HepG2 (cell line): Measurements from ENCODE around the gene PRCD. TPM values are rescaled to one million over a fixed set of nuclear protein-coding genes. Genes with fewer than 3 reads are reported as not detected.

Experiments used
- CBX5 ChIP-seq: sonication (generic); formaldehyde crosslinking; IDR thresholded peaks from 2 replicates; pipeline ENCODE4 v1.4.0; 2020; ENCODE audit warnings: missing genetic modification reagents, borderline replicate concordance
- CREB3 ChIP-seq: sonication (generic); formaldehyde crosslinking; IDR thresholded peaks from 2 replicates; pipeline ENCODE4 v1.5.0; 2020; ENCODE audit warnings: missing genetic modification reagents
- HNF1B ChIP-seq: sonication (generic); formaldehyde crosslinking; IDR thresholded peaks from 2 replicates; pipeline ENCODE4 v1.5.1; 2020; ENCODE audit warnings: mild to moderate bottlenecking, moderate library complexity, missing genetic modification reagents
- IRX3 ChIP-seq: sonication (generic); formaldehyde crosslinking; IDR thresholded peaks from 2 replicates; pipeline ENCODE4 v1.8.1; 2023; ENCODE audit warnings: mild to moderate bottlenecking, low read depth, missing genetic modification reagents, borderline replicate concordance
- KDM2A ChIP-seq: sonication (generic); formaldehyde crosslinking; IDR thresholded peaks from 2 replicates; pipeline ENCODE4 v1.4.0; 2020; ENCODE audit warnings: low read depth, missing genetic modification reagents, borderline replicate concordance
- KDM4B ChIP-seq: sonication (generic); formaldehyde crosslinking; IDR thresholded peaks from 2 replicates; pipeline ENCODE4 v1.4.0; 2020; ENCODE audit warnings: missing genetic modification reagents
- MAX ChIP-seq: IDR thresholded peaks from 2 replicates; pipeline ENCODE4 v1.6.1; 2012; ENCODE audit warnings: inconsistent platforms
- NR2C2 ChIP-seq: sonication (generic); formaldehyde crosslinking; IDR thresholded peaks from 2 replicates; pipeline ENCODE4 v1.4.0; 2020; ENCODE audit warnings: missing genetic modification reagents, mild to moderate bottlenecking, moderate library complexity, borderline replicate concordance
- PAXIP1 ChIP-seq: sonication (generic); formaldehyde crosslinking; conservative IDR thresholded peaks from 2 replicates; pipeline ENCODE4 v1.4.0; 2020; ENCODE audit warnings: mild to moderate bottlenecking, missing genetic modification reagents, moderate library complexity
- PLSCR1 ChIP-seq: sonication (generic); formaldehyde crosslinking; IDR thresholded peaks from 2 replicates; pipeline ENCODE4 v1.5.0; 2020; ENCODE audit warnings: missing genetic modification reagents, mild to moderate bottlenecking, borderline replicate concordance
- SATB2 ChIP-seq: sonication (generic); formaldehyde crosslinking; IDR thresholded peaks from 2 replicates; pipeline ENCODE4 v1.5.0; 2020; ENCODE audit warnings: missing genetic modification reagents
- SP5 ChIP-seq: IDR thresholded peaks from 2 replicates; pipeline ENCODE4 v1.6.1; 2016; ENCODE audit warnings: low read depth, borderline replicate concordance
- TAF1 ChIP-seq: sonication (generic); formaldehyde crosslinking; IDR thresholded peaks from 2 replicates; pipeline ENCODE4 v1.4.0; 2020; ENCODE audit warnings: missing genetic modification reagents
- TERF1 ChIP-seq: sonication (generic); formaldehyde crosslinking; IDR thresholded peaks from 2 replicates; pipeline ENCODE4 v1.8.0; 2022; ENCODE audit warnings: mild to moderate bottlenecking, missing genetic modification reagents, moderate library complexity
- ZFP82 ChIP-seq: sonication (generic); formaldehyde crosslinking; IDR thresholded peaks from 2 replicates; pipeline ENCODE4 v1.5.1; 2020; ENCODE audit warnings: mild to moderate bottlenecking, missing genetic modification reagents, borderline replicate concordance
- ZNF891 ChIP-seq: sonication (generic); formaldehyde crosslinking; IDR thresholded peaks from 2 replicates; pipeline ENCODE4 v1.5.0; 2020; ENCODE audit warnings: mild to moderate bottlenecking, missing genetic modification reagents
- ZUFSP ChIP-seq: sonication (generic); formaldehyde crosslinking; IDR thresholded peaks from 2 replicates; pipeline ENCODE4 v1.9.0; 2021; ENCODE audit warnings: missing genetic modification reagents, mild to moderate bottlenecking, borderline replicate concordance
- polyA plus RNA-seq, 8 experiments: library from polyadenylated mRNA; depleted of rRNA in 3 of 8; stranded (reverse) in 7 of 8; unstranded in 1 of 8; fragments of >200 nt; fragmentation: Illumina TruSeq in 4 of 8; extraction: Trizol in 4 of 8; gene quantifications; 2 replicates each; pipeline versions ENCODE4 v1.2.1 to v1.2.3, GENCODE V29; 2011 to 2016; ENCODE audit warnings: low read depth in 4 of 8, missing spikeins in 1 of 8, mixed read lengths in 1 of 8; ENCODE audit not compliant: insufficient read depth in 1 of 8
- total RNA-seq, 5 experiments: library from RNA; depleted of rRNA; stranded (reverse); fragments of >200 nt; fragmentation: Illumina TruSeq; extraction: Trizol; gene quantifications; 2 replicates each; pipeline ENCODE4 v1.2.3, GENCODE V29; 2016; ENCODE audit warnings: low read depth in 1 of 5

Gene PRCD
- total and polyA plus RNA-seq, 2 of the 13 experiments (the other 11 are each of a cell fraction or from before 2014, with no cell fraction given): 0.51 TPM; not detected in 1

GRCh38 chr17:76523084-76524037, 16.5 kb upstream of the PRCD start (continued):
- TF ChIP-seq SP5 (peak; percentile 45; the same call in 1 of the 2 replicates), HNF1B (CRISPR knock-in tag) (peak; percentile 57), CREB3 (CRISPR knock-in tag) (no peak), PAXIP1 (peak; percentile 23; the same call in 1 of the 2 replicates), ZFP82 (no peak), PLSCR1 (CRISPR knock-in tag) (no peak), CBX5 (peak; percentile 81; the same call in 1 of the 2 replicates), ZUFSP (CRISPR knock-in tag) (no peak), KDM2A (CRISPR knock-in tag) (peak; percentile 94), SATB2 (CRISPR knock-in tag) (no peak), IRX3 (no peak), TERF1 (CRISPR knock-in tag) (no peak), NR2C2 (CRISPR knock-in tag) (0 out of 2 replicates have a peak, but pooled peaks have one; percentile 13), TAF1 (no peak), ZNF891 (no peak; the same call in 1 of the 2 replicates), KDM4B (CRISPR knock-in tag) (0 out of 2 replicates have a peak, but pooled peaks have one; percentile 44), MAX (peak; percentile 75; the same call in 1 of the 2 replicates)
